ENCODE measurements around the gene FFAR4. TPM values are rescaled to one million over a fixed set of nuclear protein-coding genes. Genes with fewer than 3 reads are reported as not detected.

FFAR4 gene
- total RNA-seq, 1 donor: not detected

DNA sequence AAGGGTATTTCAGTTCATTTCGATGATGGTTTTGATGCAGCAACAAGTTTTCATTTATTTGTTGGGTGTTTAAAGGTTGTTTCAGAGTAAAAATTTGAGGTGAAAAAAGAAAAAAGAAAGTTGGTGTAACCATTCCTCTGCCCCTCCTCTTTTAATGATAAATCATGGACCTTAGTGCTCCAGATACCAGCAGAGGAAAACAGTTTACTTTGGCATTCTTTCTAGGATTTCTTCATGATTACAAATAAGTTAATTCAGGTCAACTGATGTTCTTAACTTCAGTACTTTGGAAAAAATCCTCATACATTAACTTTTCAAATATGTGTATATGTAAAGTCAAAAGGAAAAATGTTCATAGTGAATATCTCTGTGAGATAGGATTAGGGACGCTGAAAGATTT is 36.6 kb downstream of the FFAR4 start:
- no peaks in the 10 kb centered on the region for H3K79me2 ChIP-seq (ENCODE audit: insufficient read depth, low read length)
- no peaks in the 10 kb centered on the region for H3K9me3 ChIP-seq (ENCODE audit: low read depth, low read length)
- H3K36me3 ChIP-seq (ENCODE audit: insufficient read depth, low read length): no peaks in the 10 kb centered on the region
- H3K27ac ChIP-seq (ENCODE audit: low read depth, low read length): no peak overlapping the region
- H3K27me3 ChIP-seq (ENCODE audit: insufficient read depth, low read length): peaks cover 45% of the 10 kb centered on the region
- no peaks in the 10 kb centered on the region for H3K4me1 ChIP-seq (ENCODE audit: insufficient read depth, low read length)
- H4K20me1 ChIP-seq (ENCODE audit: insufficient read depth, low read length): no peaks in the 10 kb centered on the region
- TF ChIP-seq, protein P1, sequence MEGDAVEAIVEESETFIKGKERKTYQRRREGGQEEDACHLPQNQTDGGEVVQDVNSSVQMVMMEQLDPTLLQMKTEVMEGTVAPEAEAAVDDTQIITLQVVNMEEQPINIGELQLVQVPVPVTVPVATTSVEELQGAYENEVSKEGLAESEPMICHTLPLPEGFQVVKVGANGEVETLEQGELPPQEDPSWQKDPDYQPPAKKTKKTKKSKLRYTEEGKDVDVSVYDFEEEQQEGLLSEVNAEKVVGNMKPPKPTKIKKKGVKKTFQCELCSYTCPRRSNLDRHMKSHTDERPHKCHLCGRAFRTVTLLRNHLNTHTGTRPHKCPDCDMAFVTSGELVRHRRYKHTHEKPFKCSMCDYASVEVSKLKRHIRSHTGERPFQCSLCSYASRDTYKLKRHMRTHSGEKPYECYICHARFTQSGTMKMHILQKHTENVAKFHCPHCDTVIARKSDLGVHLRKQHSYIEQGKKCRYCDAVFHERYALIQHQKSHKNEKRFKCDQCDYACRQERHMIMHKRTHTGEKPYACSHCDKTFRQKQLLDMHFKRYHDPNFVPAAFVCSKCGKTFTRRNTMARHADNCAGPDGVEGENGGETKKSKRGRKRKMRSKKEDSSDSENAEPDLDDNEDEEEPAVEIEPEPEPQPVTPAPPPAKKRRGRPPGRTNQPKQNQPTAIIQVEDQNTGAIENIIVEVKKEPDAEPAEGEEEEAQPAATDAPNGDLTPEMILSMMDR (IDR thresholded peaks at IDR 0.05; ENCODE audit: extremely low read depth, low read depth, low read length): no peak
- H3K4me3 ChIP-seq (ENCODE audit: insufficient read depth, low read length): no peak overlapping the region
- no peak overlapping the region for H3K4me2 ChIP-seq (ENCODE audit: insufficient read depth, low read length)
- DNase-seq (ENCODE audit: insufficient read length, low spot score, missing footprints): no peak
- H2AFZ ChIP-seq (ENCODE audit: low read length): no peak overlapping the region

DNA sequence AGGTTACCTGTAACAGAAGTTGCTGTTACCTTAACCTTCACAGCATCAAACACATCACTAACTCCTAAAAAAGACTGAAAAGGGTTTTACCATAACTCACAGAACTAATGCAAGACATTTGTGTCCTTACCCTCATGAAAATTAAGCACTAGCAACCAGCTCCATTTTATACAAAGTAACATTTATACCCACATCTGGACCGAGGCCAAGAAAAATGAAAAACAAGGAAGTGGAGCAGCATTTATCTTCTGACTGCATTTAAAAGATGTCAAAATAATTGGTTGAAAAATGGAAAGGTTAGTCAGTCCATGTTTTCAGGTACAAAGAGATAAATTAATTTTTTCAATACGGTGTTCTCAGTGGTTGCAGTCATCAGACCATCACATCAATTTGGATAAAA is 37.7 kb downstream of the FFAR4 start:
- peaks cover 49% of the 10 kb centered on the region for H3K27me3 ChIP-seq (ENCODE audit: insufficient read depth, low read length)
- TF ChIP-seq, protein P1 (IDR thresholded peaks at IDR 0.05; ENCODE audit: extremely low read depth, low read depth, low read length): no peak

GRCh38 chr10:93608421-93608820 is 42.0 kb downstream of the FFAR4 start:
- no peak overlapping the region for H3K4me3 ChIP-seq (ENCODE audit: insufficient read depth, low read length)
- H3K4me2 ChIP-seq (ENCODE audit: insufficient read depth, low read length): no peak overlapping the region
- TF ChIP-seq, protein P1 (IDR thresholded peaks at IDR 0.05; ENCODE audit: extremely low read depth, low read depth, low read length): no peak
- no peak overlapping the region for H3K27ac ChIP-seq (ENCODE audit: low read depth, low read length)
- H3K79me2 ChIP-seq (ENCODE audit: insufficient read depth, low read length): no peaks in the 10 kb centered on the region
- no peaks in the 10 kb centered on the region for H3K4me1 ChIP-seq (ENCODE audit: insufficient read depth, low read length)
- no peak overlapping the region for H2AFZ ChIP-seq (ENCODE audit: low read length)
- no peaks in the 10 kb centered on the region for H3K9me3 ChIP-seq (ENCODE audit: low read depth, low read length)
- H3K27me3 ChIP-seq (ENCODE audit: insufficient read depth, low read length): peaks cover 28% of the 10 kb centered on the region
- no peaks in the 10 kb centered on the region for H4K20me1 ChIP-seq (ENCODE audit: insufficient read depth, low read length)
- no peak for DNase-seq (ENCODE audit: insufficient read length, low spot score, missing footprints)
- no peaks in the 10 kb centered on the region for H3K36me3 ChIP-seq (ENCODE audit: insufficient read depth, low read length)

More for the DNA sequence above, 37.7 kb downstream of the FFAR4 start:
- Histone ChIP-seq H3K9me3 (ENCODE audit: low read depth, low read length) (no peaks in the 10 kb centered on the region), H4K20me1 (ENCODE audit: insufficient read depth, low read length) (no peaks in the 10 kb centered on the region), H3K36me3 (ENCODE audit: insufficient read depth, low read length) (no peaks in the 10 kb centered on the region), H2AFZ (ENCODE audit: low read length) (no peak overlapping the region), H3K4me3 (ENCODE audit: insufficient read depth, low read length) (no peak overlapping the region), H3K79me2 (ENCODE audit: insufficient read depth, low read length) (no peaks in the 10 kb centered on the region), H3K4me2 (ENCODE audit: insufficient read depth, low read length) (no peak overlapping the region), H3K27ac (ENCODE audit: low read depth, low read length) (no peak overlapping the region), H3K4me1 (ENCODE audit: insufficient read depth, low read length) (no peaks in the 10 kb centered on the region)
- DNase-seq (ENCODE audit: insufficient read length, low spot score, missing footprints): no peak

GRCh38 chr10:93612311-93612710 is 45.8 kb downstream of the FFAR4 start, which contains the start of gene PDE6C:
Gene PDE6C (plus strand): TSS chr10:93612537. CDS start chr10:93612726, 189 bp downstream.
- Histone ChIP-seq H3K4me2 (ENCODE audit: insufficient read depth, low read length) (no peak within 1 kb of the TSS), H2AFZ (ENCODE audit: low read length) (no peak within 1 kb of the TSS), H4K20me1 (ENCODE audit: insufficient read depth, low read length) (no peaks in the 10 kb centered on the region), H3K27me3 (ENCODE audit: insufficient read depth, low read length) (peaks cover 27% of the 10 kb centered on the region), H3K4me1 (ENCODE audit: insufficient read depth, low read length) (no peaks in the 10 kb centered on the region), H3K36me3 (ENCODE audit: insufficient read depth, low read length) (no peaks in the 10 kb centered on the region), H3K27ac (ENCODE audit: low read depth, low read length) (no peak within 1 kb of the TSS), H3K9me3 (ENCODE audit: low read depth, low read length) (no peaks in the 10 kb centered on the region), H3K79me2 (ENCODE audit: insufficient read depth, low read length) (no peaks in the 10 kb centered on the region), H3K4me3 (ENCODE audit: insufficient read depth, low read length) (no peak within 1 kb of the TSS)
- no peak for DNase-seq (ENCODE audit: insufficient read length, low spot score, missing footprints)
- TF ChIP-seq, protein P1 (IDR thresholded peaks at IDR 0.05; ENCODE audit: extremely low read depth, low read depth, low read length): no peak

Measured in osteoblast (primary cell).